WTC11 (cell line): Measurements from ENCODE around the gene EEA1. TPM values are rescaled to one million over a fixed set of nuclear protein-coding genes. Genes with fewer than 3 reads are reported as not detected.

ENCODE experiments used
- ATAC-seq: fragments of 200-7000 bp; cut with Tn5 transposase; 2 replicates; pipeline ENCODE4 v1.10.0; 2021; ENCODE audit warnings: mild to moderate bottlenecking, moderate library complexity
- CTCF ChIA-PET: fragments of 300-600 bp; sonication (Branson Sonifier 250); formaldehyde crosslinking; loops from one replicate; lab custom pipeline; 2021; ENCODE audit warnings: antibody characterized with exemption; lab: Charles Lee
- POLR2A ChIA-PET: fragments of 350-600 bp; sonication (Branson Sonifier 250); formaldehyde crosslinking; loops from one replicate; lab custom pipeline; 2021; ENCODE audit warnings: antibody characterized with exemption; lab: Charles Lee
- DNase-seq: peaks from one replicate; pipeline ENCODE4 v3.0.0; 2021; ENCODE audit warnings: low spot score
- H3K27ac Mint-ChIP-seq: 2 replicates; pipeline ENCODE4 v1.8.0; 2021; ENCODE audit warnings: mixed read lengths
- H3K27me3 Mint-ChIP-seq: 2 replicates; pipeline ENCODE4 v1.8.0; 2021; ENCODE audit warnings: low read depth, mild to moderate bottlenecking, moderate library complexity, mixed read lengths
- H3K36me3 Mint-ChIP-seq: 2 replicates; pipeline ENCODE4 v1.8.0; 2021; ENCODE audit warnings: mixed read lengths
- H3K4me1 Mint-ChIP-seq: 2 replicates; pipeline ENCODE4 v1.8.0; 2022; ENCODE audit warnings: mixed read lengths
- H3K4me3 Mint-ChIP-seq: 2 replicates; pipeline ENCODE4 v1.8.0; 2021; ENCODE audit warnings: mild to moderate bottlenecking, moderate library complexity, mixed read lengths
- H3K9me3 Mint-ChIP-seq: 2 replicates; pipeline ENCODE4 v1.8.0; 2021; ENCODE audit warnings: mixed read lengths
- AR ChIP-seq: fragments of 250-450 bp; sonication (Bioruptor Pico); IDR thresholded peaks from 2 replicates; pipeline ENCODE4 v1.9.0; 2021; ENCODE audit warnings: mild to moderate bottlenecking
- CREM ChIP-seq: sonication (generic); formaldehyde crosslinking; IDR thresholded peaks from 2 replicates; pipeline ENCODE4 v1.8.1; 2022; ENCODE audit warnings: mild to moderate bottlenecking, missing genetic modification reagents, moderate library complexity
- E2F4 ChIP-seq: sonication (generic); formaldehyde crosslinking; IDR thresholded peaks from 2 replicates; pipeline ENCODE4 v1.8.1; 2022; ENCODE audit warnings: low read depth, mild to moderate bottlenecking, moderate library complexity, missing genetic modification reagents, borderline replicate concordance
- ERG ChIP-seq: fragments of 250-450 bp; sonication (Bioruptor Pico); IDR thresholded peaks from 2 replicates; pipeline ENCODE4 v1.8.0; 2021; ENCODE audit warnings: mild to moderate bottlenecking
- GRHL2 ChIP-seq: fragments of 250-450 bp; sonication (Bioruptor Pico); IDR thresholded peaks from 2 replicates; pipeline ENCODE4 v1.8.0; 2022; ENCODE audit warnings: mild to moderate bottlenecking, moderate library complexity; ENCODE audit not compliant: insufficient replicate concordance, severe bottlenecking
- MLX ChIP-seq: sonication (generic); formaldehyde crosslinking; IDR thresholded peaks from 2 replicates; pipeline ENCODE4 v1.8.1; 2023; ENCODE audit warnings: mild to moderate bottlenecking, missing genetic modification reagents, moderate library complexity
- NFYB ChIP-seq: sonication (generic); formaldehyde crosslinking; conservative IDR thresholded peaks from 2 replicates; pipeline ENCODE4 v1.8.0; 2022; ENCODE audit warnings: low read depth, missing genetic modification reagents
- RELA ChIP-seq: sonication (generic); formaldehyde crosslinking; IDR thresholded peaks from 2 replicates; pipeline ENCODE4 v1.8.1; 2022; ENCODE audit warnings: missing genetic modification reagents, mild to moderate bottlenecking, borderline replicate concordance
- RORB ChIP-seq: fragments of 250-450 bp; sonication (Bioruptor Pico); IDR thresholded peaks from 2 replicates; pipeline ENCODE4 v1.9.0; 2021; ENCODE audit warnings: mild to moderate bottlenecking
- SMAD3 ChIP-seq: sonication (generic); formaldehyde crosslinking; IDR thresholded peaks from 2 replicates; pipeline ENCODE4 v1.8.0; 2022; ENCODE audit warnings: missing genetic modification reagents, mild to moderate bottlenecking, borderline replicate concordance
- ZBTB21 ChIP-seq: sonication (generic); formaldehyde crosslinking; IDR thresholded peaks from 2 replicates; pipeline ENCODE4 v1.8.1; 2023; ENCODE audit warnings: mild to moderate bottlenecking, missing genetic modification reagents, borderline replicate concordance
- ZNF138 ChIP-seq: sonication (generic); formaldehyde crosslinking; conservative IDR thresholded peaks from 2 replicates; pipeline ENCODE4 v1.8.1; 2022; ENCODE audit warnings: mild to moderate bottlenecking, moderate library complexity, missing genetic modification reagents
- ZNF396 ChIP-seq: fragments of 250-450 bp; sonication (Bioruptor Pico); IDR thresholded peaks from 2 replicates; pipeline ENCODE4 v1.8.0; 2021; ENCODE audit warnings: mild to moderate bottlenecking, moderate library complexity, borderline replicate concordance
- ZNF416 ChIP-seq: fragments of 250-450 bp; sonication (Bioruptor Pico); IDR thresholded peaks from 2 replicates; pipeline ENCODE4 v1.9.0; 2021; ENCODE audit warnings: mild to moderate bottlenecking, inconsistent platforms
- total RNA-seq: library from RNA; stranded (reverse); gene quantifications from 3 replicates; pipeline ENCODE4 v1.2.3, GENCODE V29; 2021
- TF ChIP-seq, protein P1 (sequence below): fragments of 250-450 bp; sonication (Bioruptor Pico); IDR thresholded peaks from 2 replicates; pipeline ENCODE4 v1.9.0; 2021; ENCODE audit warnings: mild to moderate bottlenecking
- TF ChIP-seq, protein P2 (sequence below): sonication (generic); formaldehyde crosslinking; IDR thresholded peaks from 2 replicates; pipeline ENCODE4 v1.8.1; 2023; ENCODE audit warnings: mild to moderate bottlenecking, missing genetic modification reagents
- TF ChIP-seq, protein P3 (sequence below): sonication (generic); formaldehyde crosslinking; IDR thresholded peaks from 2 replicates; pipeline ENCODE4 v1.8.0; 2023; ENCODE audit warnings: missing genetic modification reagents

EEA1 gene
- total RNA-seq, 1 experiment from 2014 or later: 20.3 TPM

DNA sequence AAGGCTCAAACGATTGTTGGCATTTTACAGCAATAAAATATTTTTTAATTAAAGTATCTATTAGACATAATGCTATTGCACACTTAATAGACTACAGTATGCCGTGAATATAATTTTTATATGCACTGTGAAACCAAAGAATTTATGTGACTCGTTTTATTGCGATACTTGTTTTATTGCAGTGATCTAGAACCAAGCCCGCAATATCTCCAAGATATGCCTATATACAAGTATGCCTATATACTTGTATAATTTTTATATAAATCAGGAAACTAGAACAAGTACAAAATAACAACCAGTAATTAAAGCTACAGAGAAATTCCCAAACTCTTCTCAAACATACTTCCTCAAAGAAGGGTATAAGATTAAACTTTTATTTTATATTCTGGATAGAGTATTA lies 31.3 kb downstream of the EEA1 start:
- Mint-ChIP-seq H3K4me3 (no peak overlapping the region), H3K4me1 (peaks cover 3% of the 10 kb centered on the region), H3K9me3 (peaks cover 6% of the 10 kb centered on the region), H3K36me3 (peaks cover 11% of the 10 kb centered on the region; the same call in 1 of the 2 replicates), H3K27ac (no peak overlapping the region), H3K27me3 (no peaks in the 10 kb centered on the region)
- ATAC-seq (no peak), DNase-seq (no peak)
- ChIA-PET POLR2A (no interaction called here), CTCF (no interaction called here)
- no peak for TF ChIP-seq E2F4 (CRISPR knock-in tag)
- no peak for TF ChIP-seq SMAD3 (CRISPR knock-in tag)
- TF ChIP-seq, protein P1, sequence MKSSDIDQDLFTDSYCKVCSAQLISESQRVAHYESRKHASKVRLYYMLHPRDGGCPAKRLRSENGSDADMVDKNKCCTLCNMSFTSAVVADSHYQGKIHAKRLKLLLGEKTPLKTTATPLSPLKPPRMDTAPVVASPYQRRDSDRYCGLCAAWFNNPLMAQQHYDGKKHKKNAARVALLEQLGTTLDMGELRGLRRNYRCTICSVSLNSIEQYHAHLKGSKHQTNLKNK (CRISPR knock-in tag): no peak
- TF ChIP-seq ERG (CRISPR knock-in tag): no peak

DNA sequence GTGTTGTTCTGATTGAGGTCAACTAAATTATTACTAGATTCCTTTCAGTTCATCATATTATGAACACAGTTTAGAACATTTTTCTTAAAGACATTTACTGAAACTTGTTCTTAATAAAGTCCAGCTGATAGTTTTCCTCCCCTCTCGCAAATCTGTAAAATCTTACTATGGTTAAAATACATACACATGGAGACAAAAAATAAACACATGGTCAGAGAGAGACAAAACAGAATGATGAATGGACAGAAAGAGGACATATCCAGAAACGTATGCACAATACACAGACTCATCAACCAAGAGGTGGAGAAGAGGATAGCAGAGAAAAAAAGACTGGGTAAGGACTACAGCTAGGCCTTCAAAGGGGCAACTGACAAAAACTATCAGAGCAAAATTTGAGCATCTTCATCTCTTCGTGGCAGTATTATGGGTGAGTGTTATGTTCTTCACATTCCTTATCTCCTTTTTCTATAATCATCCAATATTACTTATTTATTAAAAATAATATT lies 38.4 kb downstream of the EEA1 start:
- Mint-ChIP-seq H3K27ac (no peak overlapping the region; the same call in 1 of the 2 replicates), H3K36me3 (peaks cover 11% of the 10 kb centered on the region; the same call in 1 of the 2 replicates), H3K4me3 (no peak overlapping the region), H3K27me3 (no peaks in the 10 kb centered on the region), H3K9me3 (no peaks in the 10 kb centered on the region), H3K4me1 (no peaks in the 10 kb centered on the region)
- ChIA-PET CTCF (no interaction called here), POLR2A (no interaction called here)
- TF ChIP-seq CREM (no peak), NFYB (no peak), MLX (CRISPR knock-in tag) (no peak), ZBTB21 (CRISPR knock-in tag) (no peak), RELA (no peak), AR (CRISPR knock-in tag) (no peak), GRHL2 (no peak), RORB (no peak), ZNF416 (CRISPR knock-in tag) (no peak), ZNF396 (CRISPR knock-in tag) (no peak), SMAD3 (CRISPR knock-in tag) (no peak), ZNF138 (no peak)
- TF ChIP-seq, protein P1 (CRISPR knock-in tag): no peak
- TF ChIP-seq, protein P2, sequence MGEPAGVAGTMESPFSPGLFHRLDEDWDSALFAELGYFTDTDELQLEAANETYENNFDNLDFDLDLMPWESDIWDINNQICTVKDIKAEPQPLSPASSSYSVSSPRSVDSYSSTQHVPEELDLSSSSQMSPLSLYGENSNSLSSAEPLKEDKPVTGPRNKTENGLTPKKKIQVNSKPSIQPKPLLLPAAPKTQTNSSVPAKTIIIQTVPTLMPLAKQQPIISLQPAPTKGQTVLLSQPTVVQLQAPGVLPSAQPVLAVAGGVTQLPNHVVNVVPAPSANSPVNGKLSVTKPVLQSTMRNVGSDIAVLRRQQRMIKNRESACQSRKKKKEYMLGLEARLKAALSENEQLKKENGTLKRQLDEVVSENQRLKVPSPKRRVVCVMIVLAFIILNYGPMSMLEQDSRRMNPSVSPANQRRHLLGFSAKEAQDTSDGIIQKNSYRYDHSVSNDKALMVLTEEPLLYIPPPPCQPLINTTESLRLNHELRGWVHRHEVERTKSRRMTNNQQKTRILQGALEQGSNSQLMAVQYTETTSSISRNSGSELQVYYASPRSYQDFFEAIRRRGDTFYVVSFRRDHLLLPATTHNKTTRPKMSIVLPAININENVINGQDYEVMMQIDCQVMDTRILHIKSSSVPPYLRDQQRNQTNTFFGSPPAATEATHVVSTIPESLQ (CRISPR knock-in tag): no peak
- TF ChIP-seq, protein P3, sequence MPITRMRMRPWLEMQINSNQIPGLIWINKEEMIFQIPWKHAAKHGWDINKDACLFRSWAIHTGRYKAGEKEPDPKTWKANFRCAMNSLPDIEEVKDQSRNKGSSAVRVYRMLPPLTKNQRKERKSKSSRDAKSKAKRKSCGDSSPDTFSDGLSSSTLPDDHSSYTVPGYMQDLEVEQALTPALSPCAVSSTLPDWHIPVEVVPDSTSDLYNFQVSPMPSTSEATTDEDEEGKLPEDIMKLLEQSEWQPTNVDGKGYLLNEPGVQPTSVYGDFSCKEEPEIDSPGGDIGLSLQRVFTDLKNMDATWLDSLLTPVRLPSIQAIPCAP: no peak
- DNase-seq (no peak), ATAC-seq (no peak)
